HG03196 (cell line): ENCODE results near the gene AFF3.
"Not testable (repeated sequence)": the region's sequence is repeated elsewhere in the genome, so short reads cannot be mapped to it uniquely, and the experiment has no call there.

Experiments used
- ATAC-seq: cut with Tn5 transposase; IDR thresholded peaks from one replicate; pipeline ENCODE4 v1.9.1; 2021; ENCODE audit not compliant: unreplicated experiment

The AFF3 gene

GRCh38 chr2:99806758-99807157 is 335.6 kb downstream of the AFF3 start:
- no peak for ATAC-seq

- no peak for ATAC-seq
These were observed 336.4 kb downstream of the AFF3 start for GRCh38 chr2:99805930-99806476.

GRCh38 chr2:99803846-99804245 is 338.5 kb downstream of the AFF3 start:
- no peak for ATAC-seq

- ATAC-seq: no peak
These were observed 339.7 kb downstream of the AFF3 start for GRCh38 chr2:99802734-99803133.

- ATAC-seq: no peak
These were observed 341.0 kb downstream of the AFF3 start for GRCh38 chr2:99801327-99801901.

- no peak for ATAC-seq
These were observed 344.9 kb downstream of the AFF3 start for GRCh38 chr2:99797475-99797874.

GRCh38 chr2:99794414-99794813 is 348.0 kb downstream of the AFF3 start:
- ATAC-seq: no peak

- no peak for ATAC-seq
These were observed 349.4 kb downstream of the AFF3 start for GRCh38 chr2:99793022-99793421.

GRCh38 chr2:99789849-99790248 is 352.5 kb downstream of the AFF3 start:
- ATAC-seq: no peak

- no peak for ATAC-seq
These were observed 354.5 kb downstream of the AFF3 start for GRCh38 chr2:99787769-99788382.

- ATAC-seq: no peak
These were observed 355.6 kb downstream of the AFF3 start for GRCh38 chr2:99786636-99787390.

- no peak for ATAC-seq
These were observed 357.4 kb downstream of the AFF3 start for GRCh38 chr2:99784946-99785345.

- ATAC-seq: no peak
These were observed 358.1 kb downstream of the AFF3 start for GRCh38 chr2:99784282-99784681.

- no peak for ATAC-seq
These were observed 362.1 kb downstream of the AFF3 start for GRCh38 chr2:99780276-99780675.

GRCh38 chr2:99779276-99779675 is 363.1 kb downstream of the AFF3 start:
- ATAC-seq: no peak

GRCh38 chr2:99777656-99778290 is 364.6 kb downstream of the AFF3 start:
- no peak for ATAC-seq

GRCh38 chr2:99776906-99777646 is 365.3 kb downstream of the AFF3 start:
- no peak for ATAC-seq

- ATAC-seq: no peak
These were observed 366.0 kb downstream of the AFF3 start for GRCh38 chr2:99776206-99776905.

- ATAC-seq: no peak
These were observed 366.8 kb downstream of the AFF3 start for GRCh38 chr2:99775585-99775984.

GRCh38 chr2:99773642-99774041 is 368.7 kb downstream of the AFF3 start:
- ATAC-seq: not testable (repeated sequence)
